Heart left ventricle (tissue), 13 donors: ENCODE measurements around the gene NAT14.

Experiments used
- CTCF ChIP-seq, 12 donors: fragments of 200-600 bp; sonication (generic) in 4 of 12; IDR thresholded peaks; one replicate each; pipeline versions ENCODE4 v1.5.0 to v1.8.0; 2018 to 2022; ENCODE audit warnings: antibody characterized with exemption in 12 of 12, mild to moderate bottlenecking in 5 of 12
- POLR2A ChIP-seq, 2 donors: fragments of 450-650 bp; IDR thresholded peaks; one replicate each; pipeline ENCODE4 v1.6.1; 2017; ENCODE audit warnings: antibody characterized with exemption in 2 of 2, mild to moderate bottlenecking in 2 of 2, moderate library complexity in 2 of 2
- donor health status: ischemic (EF 13 %, LVEDD 7.1; RV severe dilation, severe dysfunction).
- donor health status: DM: no; HTN: yes; CAD: no.
- donor health status: DM: no; HTN: no; CAD: no.
- donor health status: ischemic (EF 25% LVEDD 6.9; RV normal size, moderate dysfunction).
- donor health status: ischemic (EF 25% LVEDD 5.7; RV mildly dilated, moderate dysfunction).
- donor health status: ischemic (EF 35%, LVEDD 5.7; RV mildly dilated, moderate dysfunction).
- donor health status: nonischemic (EF 11% LVEDD 7.7; RV severe dilation, severe dysfunction).
- donor health status: DM: yes; HTN: yes; CAD: no.
- donor health status: PGD.
- donor health status: ischemic (EF 29% LVEDD 5.4; RV normal size, mild dysfunction).
- donor health status: nonischemic (EF 23%, LVEDD 6.1; RV moderate dilation, normal function).

- TF ChIP-seq CTCF (IDR thresholded peaks at IDR 0.05) (no peak), POLR2A (IDR thresholded peaks at IDR 0.05) (no peak)
Measured at GRCh38 chr19:55459950-55460657, 24.9 kb upstream of the NAT14 start.
